Stimulated activated CD8-positive, alpha-beta memory T cell treated with anti-CD3 and anti-CD28 coated beads, Interleukin-15, amount 100 ng/mL, for 48 hours (primary cell): ENCODE data around the gene ACOT7.
A peak's percentile ranks its signal among the peaks of the same experiment; 100 is the strongest.

ENCODE experiments used
- DNase-seq, 2 donors: peaks; one replicate each; pipeline ENCODE4 v3.0.0-alpha.2; 2020; ENCODE audit warnings: low read depth in 2 of 2

Gene ACOT7

GRCh38 chr1:6268415-6268814 lies 125.2 kb downstream of the ACOT7 start:
- no peak for DNase-seq

GRCh38 chr1:6267686-6268322 lies 125.8 kb downstream of the ACOT7 start:
- no peak for DNase-seq

- no peak for DNase-seq
These were observed 126.9 kb downstream of the ACOT7 start for GRCh38 chr1:6266641-6267040.

GRCh38 chr1:6265151-6265550 lies 128.4 kb downstream of the ACOT7 start:
- no peak for DNase-seq

- DNase-seq: no peak
These were observed 129.9 kb downstream of the ACOT7 start for GRCh38 chr1:6263716-6264115.

- no peak for DNase-seq
These were observed 130.8 kb downstream of the ACOT7 start for GRCh38 chr1:6262555-6263420.

- no peak for DNase-seq
These were observed 132.0 kb downstream of the ACOT7 start for GRCh38 chr1:6261615-6261995.

GRCh38 chr1:6260961-6261614 lies 132.5 kb downstream of the ACOT7 start, which contains the start of gene GPR153:
GPR153 (minus strand) TSS chr1:6261098; CDS start chr1:6254905, 6,193 bp downstream.
- DNase-seq: peak; percentile 41

- DNase-seq: no peak
These were observed 133.1 kb downstream of the ACOT7 start for GRCh38 chr1:6260433-6260934.

GRCh38 chr1:6259491-6260362 lies 133.8 kb downstream of the ACOT7 start:
- DNase-seq: peak; percentile 72 to 73

GRCh38 chr1:6258675-6259074 lies 134.9 kb downstream of the ACOT7 start:
- no peak for DNase-seq

- no peak for DNase-seq
These were observed 136.0 kb downstream of the ACOT7 start for GRCh38 chr1:6257541-6258069.

- DNase-seq: no peak
These were observed 136.9 kb downstream of the ACOT7 start for GRCh38 chr1:6256645-6257044.

GRCh38 chr1:6254691-6255090 lies 138.9 kb downstream of the ACOT7 start:
- DNase-seq: no peak

GRCh38 chr1:6253380-6253779 lies 140.2 kb downstream of the ACOT7 start:
- DNase-seq: no peak

- DNase-seq: no peak
These were observed 141.2 kb downstream of the ACOT7 start for GRCh38 chr1:6252374-6252710.

- DNase-seq: no peak
These were observed 141.7 kb downstream of the ACOT7 start for GRCh38 chr1:6251681-6252373.

GRCh38 chr1:6251233-6251632 lies 142.3 kb downstream of the ACOT7 start:
- no peak for DNase-seq

- DNase-seq: no peak
These were observed 143.6 kb downstream of the ACOT7 start for GRCh38 chr1:6249739-6250689.
